ENCODE measurements around the gene TINAG.

DNA sequence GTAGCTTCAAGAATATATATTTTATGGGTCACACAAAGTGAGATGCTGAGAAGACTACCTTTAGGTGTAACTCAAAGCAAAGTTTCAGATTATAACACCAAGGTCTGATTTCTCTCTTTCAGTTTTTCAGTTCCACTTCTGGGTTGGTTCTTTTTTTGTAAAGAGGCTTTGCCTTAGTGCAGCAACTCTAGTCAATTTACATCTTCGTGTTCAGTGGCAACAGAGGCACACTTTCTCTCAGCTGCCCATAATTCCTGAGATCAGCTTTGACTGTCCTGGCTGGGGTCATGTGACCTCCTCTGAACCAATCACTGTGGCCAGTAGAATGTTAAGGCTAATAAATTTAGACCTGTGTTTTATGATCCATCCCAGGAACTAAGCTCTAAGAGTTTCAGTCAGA is 120.2 kb downstream of the TINAG start:
- no peak for TF ChIP-seq EZH2phosphoT487 (IDR thresholded peaks at IDR 0.05)
- TF ChIP-seq, protein P1, sequence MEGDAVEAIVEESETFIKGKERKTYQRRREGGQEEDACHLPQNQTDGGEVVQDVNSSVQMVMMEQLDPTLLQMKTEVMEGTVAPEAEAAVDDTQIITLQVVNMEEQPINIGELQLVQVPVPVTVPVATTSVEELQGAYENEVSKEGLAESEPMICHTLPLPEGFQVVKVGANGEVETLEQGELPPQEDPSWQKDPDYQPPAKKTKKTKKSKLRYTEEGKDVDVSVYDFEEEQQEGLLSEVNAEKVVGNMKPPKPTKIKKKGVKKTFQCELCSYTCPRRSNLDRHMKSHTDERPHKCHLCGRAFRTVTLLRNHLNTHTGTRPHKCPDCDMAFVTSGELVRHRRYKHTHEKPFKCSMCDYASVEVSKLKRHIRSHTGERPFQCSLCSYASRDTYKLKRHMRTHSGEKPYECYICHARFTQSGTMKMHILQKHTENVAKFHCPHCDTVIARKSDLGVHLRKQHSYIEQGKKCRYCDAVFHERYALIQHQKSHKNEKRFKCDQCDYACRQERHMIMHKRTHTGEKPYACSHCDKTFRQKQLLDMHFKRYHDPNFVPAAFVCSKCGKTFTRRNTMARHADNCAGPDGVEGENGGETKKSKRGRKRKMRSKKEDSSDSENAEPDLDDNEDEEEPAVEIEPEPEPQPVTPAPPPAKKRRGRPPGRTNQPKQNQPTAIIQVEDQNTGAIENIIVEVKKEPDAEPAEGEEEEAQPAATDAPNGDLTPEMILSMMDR (IDR thresholded peaks at IDR 0.05), result no peak
